Activated naive CD4-positive, alpha-beta T cell treated with Interleukin-2 at 50 U/mL for 16 hours (primary cell): ENCODE measurements around the gene ARHGAP25.

ENCODE experiments used
- DNase-seq: peaks from one replicate; pipeline ENCODE4 v3.0.0-alpha.2; 2020

Gene ARHGAP25

GRCh38 chr2:68768461-68768860 is 33.9 kb downstream of the ARHGAP25 start:
- no peak for DNase-seq

GRCh38 chr2:68768951-68769350 is 34.3 kb downstream of the ARHGAP25 start:
- DNase-seq: no peak

GRCh38 chr2:68769586-68770270 is 35.1 kb downstream of the ARHGAP25 start:
- no peak for DNase-seq

GRCh38 chr2:68770271-68771111 is 35.9 kb downstream of the ARHGAP25 start:
- DNase-seq: no peak

- DNase-seq: no peak
Observed at GRCh38 chr2:68771211-68771751, 36.7 kb downstream of the ARHGAP25 start.

- no peak for DNase-seq
Observed at GRCh38 chr2:68772109-68772508, 37.5 kb downstream of the ARHGAP25 start.

GRCh38 chr2:68774569-68775271 is 40.1 kb downstream of the ARHGAP25 start:
- peak; percentile 63 for DNase-seq

- no peak for DNase-seq
Observed at GRCh38 chr2:68775272-68775842, 40.7 kb downstream of the ARHGAP25 start.

- DNase-seq: no peak
Observed at GRCh38 chr2:68776124-68776523, 41.5 kb downstream of the ARHGAP25 start.

GRCh38 chr2:68779595-68779994 is 45.0 kb downstream of the ARHGAP25 start:
- no peak for DNase-seq

- no peak for DNase-seq
Observed at GRCh38 chr2:68784188-68784587, 49.6 kb downstream of the ARHGAP25 start.

GRCh38 chr2:68784915-68785314 is 50.3 kb downstream of the ARHGAP25 start:
- no peak for DNase-seq

- no peak for DNase-seq
Observed at GRCh38 chr2:68787356-68787755, 52.7 kb downstream of the ARHGAP25 start.

GRCh38 chr2:68789603-68790002 is 55.0 kb downstream of the ARHGAP25 start:
- DNase-seq: peak; percentile 67

GRCh38 chr2:68790600-68790999 is 56.0 kb downstream of the ARHGAP25 start:
- DNase-seq: no peak

- no peak for DNase-seq
Observed at GRCh38 chr2:68791914-68792313, 57.3 kb downstream of the ARHGAP25 start.

GRCh38 chr2:68792751-68793150 is 58.1 kb downstream of the ARHGAP25 start:
- no peak for DNase-seq

GRCh38 chr2:68796295-68796905 is 61.8 kb downstream of the ARHGAP25 start:
- DNase-seq: no peak

GRCh38 chr2:68798569-68798968 is 64.0 kb downstream of the ARHGAP25 start:
- DNase-seq: no peak

- no peak for DNase-seq
Observed at GRCh38 chr2:68799140-68800026, 64.8 kb downstream of the ARHGAP25 start.

GRCh38 chr2:68800027-68800401 is 65.4 kb downstream of the ARHGAP25 start:
- DNase-seq: no peak

GRCh38 chr2:68800517-68800916 is 65.9 kb downstream of the ARHGAP25 start:
- no peak for DNase-seq
